GM12878 (cell line): ENCODE results near the gene ARL17A.
"Not testable (repeated sequence)": the region's sequence is repeated elsewhere in the genome, so short reads cannot be mapped to it uniquely, and the experiment has no call there.

Experiments used
- IRF3 ChIP-seq: fragments of 450-650 bp; IDR thresholded peaks from 2 replicates; pipeline ENCODE4 v1.6.1; 2014; ENCODE audit warnings: mild to moderate bottlenecking
- MAX ChIP-seq: IDR thresholded peaks from 2 replicates; pipeline ENCODE4 v1.6.1; 2012; ENCODE audit warnings: low read depth, low read length, improper control_type of control experiment
- POLR2AphosphoS5 ChIP-seq: IDR thresholded peaks from 2 replicates; pipeline ENCODE4 v1.6.1; 2011; ENCODE audit warnings: mild to moderate bottlenecking, low read length, inconsistent platforms

- not testable (repeated sequence) for TF ChIP-seq POLR2AphosphoS5, IRF3, MAX
These were observed 49.4 kb upstream of the ARL17A start for GRCh38 chr17:46628753-46629436.
